GM19239 (cell line): ENCODE data around the gene GRPR.
"Not testable (repeated sequence)": the region's sequence is repeated elsewhere in the genome, so short reads cannot be mapped to it uniquely, and the experiment has no call there.

Experiments
- DNase-seq: peaks from one replicate; pipeline ENCODE4 v3.0.0; 2011; ENCODE audit warnings: low spot score; ENCODE audit not compliant: insufficient read length
- FAIRE-seq: peaks from 2 replicates; lab custom pipeline; 2011; peaks lifted over from hg19 to GRCh38; lab: Jason Lieb, UNC

The GRPR gene

DNA sequence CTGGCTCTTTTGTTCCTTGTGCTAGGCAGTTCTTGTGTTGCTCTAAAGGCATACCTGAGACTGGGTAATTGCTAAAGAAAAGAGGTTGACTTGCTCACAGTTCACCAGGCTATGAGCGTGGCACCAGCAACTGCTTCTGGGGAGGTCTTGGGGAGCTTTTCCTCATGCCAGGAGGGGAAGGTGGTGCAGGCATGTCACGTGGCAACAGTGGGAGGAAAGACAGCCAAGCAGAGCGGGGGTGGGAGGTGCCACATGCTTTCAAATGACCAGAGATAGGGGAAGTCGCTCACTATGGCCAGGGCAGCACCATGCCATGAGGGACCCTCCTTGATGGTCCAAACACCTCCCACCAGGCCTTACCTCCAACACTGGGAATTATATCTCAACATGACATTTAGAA, 48.6 kb downstream of the GRPR start:
- DNase-seq: no peak
- FAIRE-seq: no peak

DNA sequence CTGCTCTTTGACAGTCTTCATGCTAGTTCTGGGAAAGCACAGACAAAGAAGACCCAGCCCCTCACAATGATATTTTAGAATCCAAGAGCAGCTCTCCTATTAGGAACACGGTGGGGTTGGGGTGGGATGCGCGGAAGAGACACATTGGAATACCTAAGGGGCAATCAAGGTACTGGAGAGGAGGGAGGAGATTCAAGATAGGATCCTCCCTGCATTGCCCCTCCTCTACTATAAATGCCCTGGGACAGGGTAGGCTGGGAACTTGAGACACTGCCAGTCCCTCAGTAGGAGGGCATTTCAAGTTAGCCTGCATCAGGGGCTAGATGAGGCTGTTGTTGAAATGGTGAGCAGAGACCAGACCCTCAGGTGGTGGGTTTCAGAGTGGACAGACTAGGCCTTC, 49.0 kb downstream of the GRPR start:
- FAIRE-seq: no peak
- no peak for DNase-seq

DNA sequence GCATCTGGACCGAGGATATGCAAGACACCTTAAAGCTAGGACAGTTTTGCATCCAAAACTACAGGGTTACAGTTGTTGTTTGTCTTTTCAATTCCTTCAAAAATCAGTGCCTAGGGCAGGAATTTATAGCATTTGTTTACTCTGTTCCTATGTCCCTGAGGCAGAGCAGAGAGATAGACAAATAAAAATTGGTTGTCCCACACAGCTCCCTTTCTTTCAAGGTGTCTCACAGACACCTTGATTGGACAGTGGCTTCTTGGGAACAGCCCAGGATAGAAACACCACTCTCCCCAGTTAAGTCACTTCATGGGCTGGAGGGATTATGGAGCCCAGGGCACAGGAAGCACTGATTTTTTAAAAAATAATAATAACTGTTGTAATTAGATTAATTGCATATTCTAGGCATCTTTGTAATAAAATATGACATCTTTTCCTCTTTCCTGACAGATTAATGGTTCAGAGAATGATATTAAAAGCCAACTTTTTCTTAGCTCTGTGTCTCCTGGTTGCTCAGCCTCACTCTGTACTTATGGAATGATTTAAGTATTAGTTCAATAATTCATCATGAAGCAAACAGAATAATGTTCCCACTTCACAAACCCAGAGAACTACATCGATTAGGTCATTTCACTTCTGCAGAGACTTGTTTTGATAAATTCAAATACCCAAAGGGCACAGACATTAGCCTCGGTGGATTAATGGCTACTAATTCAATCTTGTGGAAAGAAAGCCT, 52.1 kb downstream of the GRPR start:
- no peak for FAIRE-seq
- DNase-seq: no peak

DNA sequence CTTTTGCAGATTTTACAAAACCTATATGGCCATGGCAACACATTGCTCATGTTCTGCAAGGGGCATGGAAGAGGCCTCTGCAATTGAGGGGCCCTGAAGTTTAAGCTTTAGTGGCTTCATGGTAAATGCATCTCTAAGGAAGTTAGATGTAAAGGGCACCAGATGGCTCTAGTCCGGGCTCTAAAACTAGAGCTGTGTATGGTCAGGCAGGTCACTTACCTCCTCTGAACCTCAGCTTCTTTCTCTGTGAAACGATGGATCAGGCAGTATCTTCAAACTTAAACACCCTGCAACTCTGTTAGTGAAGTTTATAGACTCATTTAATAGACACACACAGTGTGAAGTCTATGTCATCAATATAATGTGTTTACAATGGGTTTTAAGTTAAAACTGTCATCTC, 53.9 kb downstream of the GRPR start:
- DNase-seq: no peak
- FAIRE-seq: no peak

DNA sequence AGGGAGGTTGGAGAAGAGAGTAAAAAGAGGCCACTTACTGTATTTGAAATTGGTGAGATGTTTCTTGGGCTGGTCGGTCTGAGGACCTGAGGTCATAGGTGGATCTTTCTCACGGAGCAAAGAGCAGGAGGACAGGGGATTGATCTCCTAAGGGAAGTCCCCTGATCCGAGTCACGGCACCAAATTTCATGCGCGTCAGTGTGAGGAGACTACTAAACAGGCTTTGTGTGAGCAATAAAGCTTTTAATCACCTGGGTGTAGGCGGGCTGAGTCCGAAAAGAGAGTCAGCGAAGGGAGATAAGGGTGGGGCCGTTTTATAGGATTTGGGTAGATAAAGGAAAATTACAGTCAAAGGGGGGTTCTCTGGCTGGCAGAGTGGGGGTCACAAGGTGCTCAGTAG, 60.5 kb downstream of the GRPR start:
- FAIRE-seq, DNase-seq: not testable (repeated sequence)

DNA sequence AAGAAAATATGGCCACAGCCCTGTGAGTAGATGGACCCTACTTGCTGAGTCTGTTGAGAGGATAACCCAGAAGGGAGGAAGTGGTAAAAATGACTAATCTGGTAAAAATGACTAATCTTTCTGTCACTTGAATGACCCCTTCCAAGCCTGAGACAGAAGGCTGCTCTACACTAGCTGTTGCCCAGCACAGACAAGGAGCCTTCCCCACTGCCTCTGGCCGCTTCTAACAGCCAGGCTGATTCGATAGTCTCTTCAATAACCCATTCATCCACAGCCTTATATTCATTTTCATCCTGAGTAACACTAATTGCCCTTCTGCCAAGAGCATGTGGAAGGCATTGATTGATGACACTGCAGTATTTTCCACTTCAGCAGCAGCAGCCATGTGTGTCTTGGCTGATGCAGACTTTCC, 62.4 kb downstream of the GRPR start:
- DNase-seq (peak; percentile 25), FAIRE-seq (peak; percentile 88)

DNA sequence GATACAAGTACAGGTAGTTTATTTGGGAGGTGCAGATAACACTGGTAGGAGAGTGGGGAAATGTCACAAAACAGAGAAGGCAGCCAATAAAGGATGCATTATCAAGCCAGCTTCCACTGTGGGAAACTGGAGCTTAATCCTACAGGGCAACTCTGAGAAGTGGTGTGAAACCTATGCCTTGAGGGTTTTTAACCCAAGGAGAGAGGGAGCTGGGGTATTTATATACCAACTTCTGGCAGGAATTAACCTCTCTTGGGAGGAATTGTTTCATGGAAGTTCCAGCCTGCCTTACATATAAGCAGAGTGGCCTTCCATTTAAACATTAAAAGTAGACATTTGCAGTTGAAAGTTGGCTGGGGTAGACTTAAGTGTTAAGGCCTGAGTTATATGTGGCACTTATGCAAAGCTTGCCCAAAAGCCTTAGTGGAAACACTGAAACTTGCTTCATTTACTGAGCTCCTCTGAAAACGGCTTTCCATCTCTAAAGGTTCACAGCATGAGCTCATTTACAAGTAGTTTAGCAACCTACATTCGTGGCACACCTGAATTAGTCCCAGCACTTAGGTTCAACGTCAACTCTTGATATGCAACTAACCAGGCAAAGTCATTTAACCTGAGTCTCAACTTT, 63.1 kb downstream of the GRPR start:
- no peak for FAIRE-seq
- no peak for DNase-seq

DNA sequence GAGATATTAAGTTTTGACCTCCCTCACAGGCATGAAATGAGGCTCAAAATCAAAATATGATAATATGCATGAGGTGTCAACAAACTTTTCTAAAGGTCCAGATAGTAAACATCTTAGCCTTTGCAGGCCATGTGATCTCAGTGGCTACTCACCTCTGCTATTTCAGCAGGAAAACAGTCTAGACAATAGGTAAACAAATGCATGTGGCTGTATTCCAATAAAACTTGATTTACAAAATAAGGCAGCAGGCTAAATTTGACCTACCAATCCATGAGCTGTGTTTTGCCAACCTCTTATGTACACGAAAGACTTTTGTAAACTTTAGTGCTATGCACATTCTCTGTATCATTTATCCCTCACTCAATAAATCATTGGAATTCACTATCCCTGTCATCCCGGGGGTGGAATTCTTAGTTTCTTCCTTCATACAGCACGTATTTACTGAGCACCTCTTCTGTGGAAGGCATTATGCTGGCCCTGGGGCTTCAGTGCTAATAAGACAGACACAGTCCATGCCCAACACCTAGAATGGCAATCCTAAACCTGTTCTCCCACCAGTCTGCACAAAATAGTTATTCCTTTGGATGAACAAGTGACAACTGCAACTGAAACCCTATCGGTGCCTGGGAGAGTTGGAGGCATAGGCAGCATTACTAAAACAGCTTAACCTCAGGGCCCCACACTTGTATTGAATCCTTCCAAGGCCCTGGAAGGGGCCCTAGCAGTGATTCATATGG, 63.8 kb downstream of the GRPR start:
- no peak for DNase-seq
- FAIRE-seq: no peak

DNA sequence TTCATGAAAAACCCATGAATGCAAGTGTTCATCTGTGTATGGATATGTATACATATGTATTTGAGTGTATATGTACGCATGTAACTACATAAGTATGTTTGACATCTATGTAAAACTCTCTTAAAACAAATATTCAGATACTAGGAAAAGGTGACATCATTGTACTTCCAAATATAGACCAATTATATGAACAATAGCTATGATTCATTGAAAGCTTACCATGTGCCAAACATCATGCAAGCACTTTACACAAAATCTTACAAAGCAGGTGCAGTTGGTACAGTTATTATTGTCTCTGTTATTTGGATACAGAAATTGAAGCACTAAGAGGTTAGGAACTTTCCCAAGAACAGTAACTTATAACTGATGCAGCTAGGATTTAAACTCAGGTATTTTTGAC, 65.3 kb downstream of the GRPR start:
- FAIRE-seq (no peak), DNase-seq (no peak)

DNA sequence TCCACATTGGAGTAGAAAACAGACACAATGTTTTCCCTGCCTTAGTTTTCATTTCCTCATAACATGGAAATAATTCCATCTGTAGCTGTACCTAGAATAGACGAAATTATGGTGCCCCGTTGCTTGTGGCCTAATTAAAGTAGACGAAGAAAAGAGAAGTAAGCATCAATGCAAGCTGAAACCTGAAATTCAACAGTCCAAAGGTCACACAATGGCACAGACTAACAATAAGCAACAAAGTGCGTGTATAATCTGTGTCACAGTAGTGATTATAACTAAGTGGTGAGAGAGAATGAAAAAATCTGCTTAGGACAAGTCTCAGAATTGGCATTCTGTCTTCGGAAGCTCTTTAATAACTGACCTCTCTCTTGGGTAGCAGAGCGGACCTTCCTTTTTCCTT, 68.2 kb downstream of the GRPR start:
- FAIRE-seq (no peak), DNase-seq (no peak)

DNA sequence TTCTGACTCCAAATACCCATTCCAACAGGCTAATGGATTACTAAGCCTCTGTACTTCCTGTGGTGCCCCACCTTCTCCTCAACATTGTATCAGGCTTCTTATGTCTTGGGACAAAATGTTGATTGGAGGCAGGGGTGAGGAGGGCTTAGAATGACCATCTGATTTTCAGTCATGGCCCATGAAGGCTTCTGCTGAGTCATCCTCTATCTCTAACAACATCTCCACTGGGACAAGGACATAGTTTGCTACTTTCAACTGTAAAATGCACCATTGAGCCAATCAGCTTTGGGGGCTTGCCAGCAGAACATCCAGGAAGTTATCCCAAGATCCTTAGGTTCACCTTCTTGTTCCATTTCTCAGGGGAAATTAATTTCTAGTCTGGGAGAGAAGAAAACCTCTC, 73.5 kb downstream of the GRPR start:
- FAIRE-seq (no peak), DNase-seq (no peak)

DNA sequence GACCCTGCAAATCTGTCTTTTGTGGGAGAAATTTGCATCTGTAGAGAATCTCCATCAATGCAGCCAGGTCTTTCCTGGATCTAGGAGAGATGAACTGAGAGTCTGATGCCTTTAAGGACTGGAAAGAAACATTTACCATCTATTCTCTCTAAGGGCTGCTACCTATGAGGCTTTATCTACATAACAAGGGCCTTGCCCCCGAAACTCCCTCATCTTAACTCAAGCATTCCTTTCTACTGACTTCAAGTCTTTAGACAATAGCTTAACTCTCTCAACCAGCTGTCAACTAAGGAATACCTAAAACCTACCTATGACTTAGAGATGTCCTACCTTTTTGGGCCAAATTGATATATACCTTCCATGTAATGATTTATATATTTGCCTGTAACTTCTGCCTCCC, 76.0 kb downstream of the GRPR start:
- DNase-seq: no peak
- FAIRE-seq: no peak

DNA sequence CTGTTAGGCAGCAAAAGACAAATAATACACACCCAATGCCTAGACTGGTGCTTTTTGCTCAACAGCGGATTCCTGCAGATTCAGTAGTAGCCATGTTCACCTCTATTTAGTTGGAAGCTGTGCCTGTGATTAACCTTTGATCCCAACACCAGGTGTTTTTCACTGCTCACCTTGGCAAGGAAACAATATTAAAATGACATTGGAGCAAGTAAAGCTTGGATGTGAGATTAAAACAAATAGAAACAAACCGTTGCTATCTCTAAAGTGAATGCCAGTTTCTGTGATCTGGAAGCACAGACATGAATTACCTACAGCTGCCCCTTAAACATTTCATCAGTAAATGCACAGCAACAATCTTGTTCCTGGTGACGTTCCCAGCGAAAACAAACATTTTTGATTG, 79.6 kb downstream of the GRPR start:
- FAIRE-seq: no peak
- DNase-seq: no peak
